Effector CD4-positive, alpha-beta T cell (primary cell): ENCODE results near the gene C1QTNF9.
"Not testable (repeated sequence)": the region's sequence is repeated elsewhere in the genome, so short reads cannot be mapped to it uniquely, and the experiment has no call there.

Experiments used
- DNase-seq: peaks from one replicate; pipeline ENCODE4 v3.0.0-alpha.2; 2020

C1QTNF9 gene

GRCh38 chr13:24365191-24365590 lies 55.8 kb downstream of the C1QTNF9 start:
- no peak for DNase-seq

DNA sequence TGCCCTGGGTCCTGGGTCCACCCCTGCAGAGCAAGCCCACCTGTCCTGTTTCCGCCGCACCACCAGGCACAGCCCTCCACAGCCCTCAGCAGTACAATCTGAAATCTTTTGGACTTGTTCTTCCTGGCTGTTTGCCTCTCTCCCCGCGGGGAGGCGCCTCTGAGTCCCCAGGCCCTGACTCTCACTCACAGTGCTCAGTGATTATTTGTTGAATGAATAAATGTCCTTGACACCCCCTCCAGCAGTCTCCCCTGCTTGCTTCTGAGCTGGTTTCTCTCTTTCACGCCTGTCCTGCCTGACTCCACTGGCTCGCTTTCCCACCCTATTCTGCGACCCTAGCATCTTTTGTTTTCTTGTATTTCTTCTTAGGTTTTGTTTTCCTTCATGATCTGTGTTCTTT lies 56.9 kb downstream of the C1QTNF9 start:
- DNase-seq: not testable (repeated sequence)

DNA sequence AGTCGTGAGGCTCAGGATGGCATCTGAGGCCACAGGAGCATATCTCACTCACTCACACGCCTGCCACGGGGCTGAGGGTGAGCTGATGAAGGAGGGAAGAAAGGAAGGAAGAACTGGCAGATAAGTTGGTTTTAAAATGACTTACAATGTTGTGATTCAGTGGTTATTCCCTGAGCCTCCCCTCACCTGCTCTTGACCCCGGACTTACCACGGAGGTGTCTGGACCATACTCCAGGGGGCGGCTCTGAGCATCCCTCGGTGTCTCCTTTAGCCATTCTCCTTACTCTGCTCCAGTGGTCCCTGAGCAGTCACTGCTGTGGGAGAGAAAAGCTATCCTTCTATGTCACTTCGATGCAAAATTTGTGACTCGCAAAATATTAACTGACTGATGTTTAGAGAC lies 61.9 kb downstream of the C1QTNF9 start:
- not testable (repeated sequence) for DNase-seq
